HG03025 (cell line): Measurements from ENCODE around the gene SYP.
"Not testable (repeated sequence)": the region's sequence is repeated elsewhere in the genome, so short reads cannot be mapped to it uniquely, and the experiment has no call there.

Experiments
- ATAC-seq: cut with Tn5 transposase; IDR thresholded peaks from one replicate; pipeline ENCODE4 v1.9.1; 2021; ENCODE audit warnings: mild to moderate bottlenecking, moderate library complexity; ENCODE audit not compliant: unreplicated experiment, low FRiP score

The SYP gene

DNA sequence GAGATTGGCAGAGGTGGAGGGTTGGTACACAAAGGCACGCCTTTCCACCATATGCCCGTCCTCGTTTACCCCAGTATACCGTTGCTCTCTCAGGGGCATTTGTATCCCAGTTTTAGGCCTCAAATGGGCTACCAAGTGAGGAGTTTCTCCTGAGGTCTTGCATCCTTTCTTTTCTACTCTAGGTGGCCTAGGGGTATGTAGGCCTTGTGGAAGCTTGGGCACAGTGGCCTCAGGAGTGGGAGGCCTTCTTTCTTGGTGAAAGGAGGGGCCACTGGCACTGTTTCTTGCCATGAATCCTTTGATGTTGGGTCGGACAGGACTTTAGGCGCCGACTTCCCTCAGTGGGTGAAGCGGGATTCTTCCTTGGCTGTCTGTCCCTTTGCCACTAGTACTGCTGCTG lies 52.7 kb downstream of the SYP start:
- no peak for ATAC-seq

DNA sequence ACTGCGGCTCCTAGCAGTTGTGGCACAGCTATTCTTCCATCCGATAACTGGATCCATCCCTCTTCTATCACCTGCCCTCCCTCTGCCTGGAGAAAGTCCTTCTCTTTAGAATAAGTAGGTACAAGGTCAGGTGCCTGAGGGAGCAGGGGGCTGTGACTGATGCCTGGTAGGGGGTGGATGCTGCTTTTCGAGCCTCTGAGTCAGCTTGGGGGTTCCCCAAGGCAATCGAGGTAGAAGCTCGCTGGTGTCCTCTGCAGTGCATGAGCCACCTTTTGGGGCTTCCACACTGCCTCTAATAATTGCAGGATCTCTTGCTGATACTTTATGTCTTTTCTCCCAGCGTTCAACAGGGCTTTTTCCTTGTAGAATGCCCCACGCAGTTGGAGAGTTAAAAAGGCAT lies 56.8 kb downstream of the SYP start:
- not testable (repeated sequence) for ATAC-seq

DNA sequence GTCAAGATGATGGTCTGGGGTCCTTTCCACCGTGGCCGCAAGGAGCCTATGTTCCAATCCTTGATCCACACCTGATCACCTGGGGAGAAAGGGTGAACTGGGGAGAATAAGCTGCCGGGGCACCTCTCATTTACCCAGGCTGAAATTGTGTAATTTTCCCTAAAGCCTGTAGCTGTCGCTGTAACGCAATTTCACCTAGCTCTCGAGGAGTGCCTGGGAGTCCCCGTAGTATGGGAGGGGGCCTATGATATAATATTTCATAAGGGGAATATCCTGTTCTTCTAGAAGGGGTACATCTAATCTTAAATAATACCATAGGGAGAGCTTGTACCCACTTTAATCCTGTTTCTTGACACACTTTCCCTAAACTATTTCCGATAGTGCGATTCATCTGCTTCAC lies 57.7 kb downstream of the SYP start:
- not testable (repeated sequence) for ATAC-seq

DNA sequence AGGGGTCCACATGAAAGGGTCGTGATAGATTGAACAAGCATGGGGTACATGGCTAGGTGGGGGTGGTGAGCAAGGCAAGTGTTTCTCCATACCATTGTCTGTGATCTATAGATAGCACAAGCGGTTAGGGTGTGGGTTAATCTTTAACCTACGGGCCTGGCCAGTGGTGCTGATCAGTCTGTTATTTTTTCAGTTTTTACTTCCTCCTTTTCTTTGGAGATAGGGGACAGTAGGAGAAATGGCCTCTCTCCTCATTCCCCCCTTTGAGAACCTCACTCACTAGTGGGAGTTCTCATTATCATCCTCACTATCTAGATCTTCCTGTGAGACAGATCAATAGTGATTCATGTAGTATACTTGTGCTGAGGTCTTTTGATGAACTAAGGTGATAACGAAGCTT lies 60.3 kb downstream of the SYP start:
- no peak for ATAC-seq
